WERI-Rb-1 (cell line): ENCODE data around the gene LSAMP.

Source experiments
- DNase-seq: peaks from one replicate; pipeline ENCODE4 v3.0.0-alpha.2; 2020
- H3K27ac ChIP-seq: fragments of 250-450 bp; sonication (Bioruptor Pico); 2 replicates; pipeline ENCODE4 v1.5.1; 2020; ENCODE audit warnings: mild to moderate bottlenecking, moderate library complexity
- H3K27me3 ChIP-seq: fragments of 250-450 bp; sonication (Bioruptor Pico); 2 replicates; pipeline ENCODE4 v1.5.1; 2021; ENCODE audit warnings: mild to moderate bottlenecking, low read depth, moderate library complexity; ENCODE audit not compliant: insufficient read depth, severe bottlenecking
- H3K36me3 ChIP-seq: fragments of 250-450 bp; sonication (Bioruptor Pico); 2 replicates; pipeline ENCODE4 v1.5.1; 2020; ENCODE audit warnings: mild to moderate bottlenecking, moderate library complexity
- H3K4me3 ChIP-seq: 2 replicates; pipeline ENCODE4 v1.5.1; 2011; ENCODE audit warnings: low read depth, mild to moderate bottlenecking, control low read depth, low read length
- H3K9me3 ChIP-seq: fragments of 250-450 bp; sonication (Bioruptor Pico); 2 replicates; pipeline ENCODE4 v1.5.1; 2021; ENCODE audit warnings: mild to moderate bottlenecking, moderate library complexity; ENCODE audit not compliant: severe bottlenecking
- CTCF ChIP-seq: IDR thresholded peaks from 2 replicates; pipeline ENCODE4 v1.5.1; 2011; ENCODE audit warnings: low read depth, mild to moderate bottlenecking, control low read depth, inconsistent platforms, low read length

The LSAMP gene

GRCh38 chr3:115982108-115982507 lies 463.2 kb downstream of the LSAMP start:
- no peak overlapping the region for H3K4me3 ChIP-seq
- no peak for DNase-seq
- no peaks in the 10 kb centered on the region for H3K9me3 ChIP-seq
- peaks cover 3% of the 10 kb centered on the region for H3K27me3 ChIP-seq
- H3K36me3 ChIP-seq: no peaks in the 10 kb centered on the region
- H3K27ac ChIP-seq: no peak overlapping the region
- no peak for TF ChIP-seq CTCF

DNA sequence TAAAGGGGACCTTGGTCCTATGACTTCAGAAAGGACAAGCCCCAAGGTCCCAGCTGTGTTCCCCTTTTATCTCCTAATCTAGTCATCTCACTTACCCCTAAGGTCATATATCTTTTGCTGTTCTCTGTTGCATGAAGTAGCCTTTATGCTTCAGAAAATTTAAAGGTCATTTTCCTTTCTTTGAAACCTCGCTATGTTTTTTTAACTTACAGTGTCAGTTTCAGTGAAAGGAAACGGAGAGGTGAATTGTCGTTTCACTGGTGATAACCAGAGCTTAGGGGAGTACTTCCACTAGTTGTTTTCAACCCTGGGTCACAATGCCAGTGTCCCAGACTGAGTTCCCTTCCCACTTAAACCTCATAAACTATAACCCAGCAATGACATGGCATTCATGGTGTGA lies 464.6 kb downstream of the LSAMP start:
- H3K27me3 ChIP-seq: no peaks in the 10 kb centered on the region
- no peak for TF ChIP-seq CTCF
- no peaks in the 10 kb centered on the region for H3K9me3 ChIP-seq
- no peaks in the 10 kb centered on the region for H3K36me3 ChIP-seq
- H3K4me3 ChIP-seq: no peak overlapping the region
- no peak overlapping the region for H3K27ac ChIP-seq
- no peak for DNase-seq

GRCh38 chr3:115977866-115978265 lies 467.4 kb downstream of the LSAMP start:
- H3K4me3 ChIP-seq: no peak overlapping the region
- TF ChIP-seq CTCF: no peak
- no peaks in the 10 kb centered on the region for H3K27me3 ChIP-seq
- H3K36me3 ChIP-seq: no peaks in the 10 kb centered on the region
- H3K27ac ChIP-seq: no peak overlapping the region
- H3K9me3 ChIP-seq: no peaks in the 10 kb centered on the region
- DNase-seq: no peak

GRCh38 chr3:115975796-115976195 lies 469.5 kb downstream of the LSAMP start:
- H3K27ac ChIP-seq: no peak overlapping the region
- no peak overlapping the region for H3K4me3 ChIP-seq
- TF ChIP-seq CTCF: no peak
- no peaks in the 10 kb centered on the region for H3K9me3 ChIP-seq
- no peaks in the 10 kb centered on the region for H3K27me3 ChIP-seq
- DNase-seq: no peak
- H3K36me3 ChIP-seq: no peaks in the 10 kb centered on the region

- H3K27me3 ChIP-seq: no peaks in the 10 kb centered on the region
These were observed 469.9 kb downstream of the LSAMP start for GRCh38 chr3:115975353-115975752.

More at GRCh38 chr3:115975353-115975752, 469.9 kb downstream of the LSAMP start:
- Histone ChIP-seq H3K4me3 (no peak overlapping the region), H3K9me3 (no peaks in the 10 kb centered on the region), H3K36me3 (no peaks in the 10 kb centered on the region), H3K27ac (no peak overlapping the region)
- no peak for TF ChIP-seq CTCF
- DNase-seq: no peak
